GM19240 (cell line): ENCODE data around the gene TMEM116.
"Not testable (repeated sequence)": the region's sequence is repeated elsewhere in the genome, so short reads cannot be mapped to it uniquely, and the experiment has no call there.

Experiments
- DNase-seq: peaks from one replicate; pipeline ENCODE4 v3.0.0; 2011; ENCODE audit warnings: low spot score; ENCODE audit not compliant: insufficient read length

The TMEM116 gene

DNA sequence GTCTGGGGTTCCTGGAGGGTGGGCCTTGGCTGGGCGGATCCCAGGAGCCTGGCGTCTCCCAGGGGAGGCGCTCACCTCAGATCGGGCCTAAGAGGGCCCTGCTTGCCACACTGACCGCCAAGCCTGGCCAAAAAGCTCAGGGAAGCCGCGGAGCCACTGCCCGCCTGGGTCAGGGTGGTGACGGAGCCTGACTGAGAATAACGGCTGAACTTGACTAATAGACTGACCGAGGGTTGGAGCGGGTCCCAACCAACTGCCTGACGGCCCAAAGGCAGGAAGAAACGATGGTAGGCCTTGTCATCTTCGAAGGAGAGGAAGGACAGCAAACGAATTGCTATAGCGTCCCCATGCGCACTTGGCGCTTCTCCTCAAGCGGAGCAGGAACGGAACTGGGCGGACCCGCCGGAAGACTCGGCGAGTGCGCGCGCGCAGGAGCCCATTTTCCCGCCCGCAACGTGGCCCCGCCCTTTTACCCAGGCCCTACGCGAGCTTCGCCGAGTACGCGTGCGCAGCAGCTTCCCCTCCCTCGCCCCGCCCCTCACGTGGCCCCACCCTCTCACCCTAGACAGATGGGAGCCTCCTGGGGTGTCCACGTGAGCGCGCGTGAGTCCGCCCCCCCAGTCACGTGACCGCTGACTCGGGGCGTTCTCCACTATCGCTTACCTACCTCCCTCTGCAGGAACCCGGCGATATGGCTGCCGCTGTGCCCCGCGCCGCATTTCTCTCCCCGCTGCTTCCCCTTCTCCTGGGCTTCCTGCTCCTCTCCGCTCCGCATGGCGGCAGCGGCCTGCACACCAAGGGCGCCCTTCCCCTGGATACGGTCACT lies at the start of gene TMEM116, which contains the start of gene ERP29:
Gene TMEM116 (minus strand): TSS at position 391 of the 826 bp plus-strand sequence. CDS start 7,895 bp downstream, outside the sequence.
Gene ERP29 (plus strand): TSS at position 652 of the 826 bp plus-strand sequence. CDS start 40 bp downstream, at position 692.
- DNase-seq = peak; percentile 84

- no peak for DNase-seq
Observed at GRCh38 chr12:112061137-112061536, 48.2 kb upstream of the TMEM116 start.

- no peak for DNase-seq
Observed at GRCh38 chr12:112049351-112049750, 36.4 kb upstream of the TMEM116 start.

GRCh38 chr12:112046003-112046402 lies 33.0 kb upstream of the TMEM116 start:
- DNase-seq = no peak

DNA sequence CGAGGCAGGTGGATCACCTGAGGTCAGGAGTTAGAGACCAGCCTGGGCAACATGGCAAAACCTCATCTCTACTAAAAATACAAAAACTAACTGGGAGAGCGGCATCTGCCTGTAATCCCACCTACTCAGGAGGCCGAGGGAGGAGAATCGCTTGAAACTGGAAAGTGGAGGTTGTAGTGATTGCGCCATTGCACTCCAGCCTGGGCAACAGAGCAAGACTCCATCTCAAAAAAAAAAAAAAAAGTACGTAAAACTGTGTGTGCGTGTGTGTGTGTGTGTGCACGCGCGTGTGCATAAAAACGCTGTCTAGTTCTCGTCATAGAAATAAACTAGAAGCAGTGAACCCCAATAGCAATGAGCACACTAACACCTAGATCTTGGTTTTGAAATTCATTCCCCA lies 23.6 kb upstream of the TMEM116 start:
- not testable (repeated sequence) for DNase-seq

GRCh38 chr12:112035219-112035785 lies 22.3 kb upstream of the TMEM116 start:
- no peak for DNase-seq

DNA sequence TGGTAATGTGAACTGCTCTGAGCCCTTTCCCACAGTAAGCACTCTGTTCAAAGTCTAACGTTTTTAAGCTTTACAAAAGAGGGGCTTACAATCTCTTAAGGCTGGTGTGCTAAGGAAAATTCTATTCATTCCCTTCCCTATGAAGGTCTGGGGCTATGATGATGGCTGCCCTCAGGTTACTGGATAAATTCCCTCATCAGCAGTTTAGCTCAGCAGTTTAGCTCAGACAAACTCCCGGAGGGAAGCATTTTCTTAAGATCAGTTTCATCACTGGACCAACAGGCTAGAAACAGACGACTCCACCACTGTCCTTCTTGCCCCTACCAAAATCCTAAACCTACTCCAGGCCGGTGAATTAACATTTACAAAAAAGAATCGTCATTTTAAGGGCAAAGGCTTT lies 19.3 kb upstream of the TMEM116 start:
- no peak for DNase-seq

DNA sequence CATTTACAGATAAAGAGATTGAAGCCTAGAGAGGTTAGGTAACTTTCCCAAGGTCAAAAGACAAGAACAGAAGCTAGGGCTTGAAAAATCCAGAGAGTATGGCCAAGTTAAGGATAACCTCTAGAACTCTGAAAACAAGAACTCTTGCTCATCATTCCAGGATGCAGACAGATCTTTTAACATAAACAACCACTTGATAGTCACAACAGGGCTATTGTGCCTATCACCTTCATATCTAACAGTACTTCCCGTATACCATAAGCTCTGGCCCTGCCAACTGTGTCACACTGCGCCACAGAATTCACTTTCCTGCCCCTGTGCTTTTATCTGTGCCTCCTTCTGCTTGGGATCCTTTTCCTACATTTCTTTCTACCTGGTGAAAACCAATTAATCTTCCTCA lies 18.5 kb upstream of the TMEM116 start:
- no peak for DNase-seq

GRCh38 chr12:112029301-112029700 lies 16.3 kb upstream of the TMEM116 start:
- no peak for DNase-seq

DNA sequence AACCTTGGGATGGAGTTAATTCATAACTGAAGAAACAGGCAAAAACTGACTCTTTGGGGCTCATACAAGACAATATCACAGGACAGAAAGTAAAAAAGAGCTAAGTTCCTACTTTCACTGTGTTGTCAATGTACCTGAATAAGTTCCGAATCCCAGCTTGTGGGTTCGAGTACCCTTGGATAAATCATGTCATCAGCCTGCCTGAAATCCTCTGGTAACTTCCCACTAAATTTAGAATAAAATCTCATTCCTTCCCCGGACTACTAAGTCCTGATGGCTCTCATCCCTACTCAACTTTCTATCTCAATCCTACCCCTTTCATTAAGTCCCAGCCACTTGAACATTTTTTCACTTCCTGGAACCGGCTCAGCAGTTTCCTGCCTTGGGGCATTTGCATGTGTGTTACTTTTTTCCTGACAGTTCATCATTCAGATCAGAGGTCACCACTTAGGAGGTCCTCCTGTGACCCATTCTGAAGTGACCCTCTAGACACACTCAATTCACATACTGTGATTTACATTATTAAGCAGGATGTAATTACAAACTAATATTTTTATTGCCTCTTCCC lies 12.9 kb upstream of the TMEM116 start:
- no peak for DNase-seq

DNA sequence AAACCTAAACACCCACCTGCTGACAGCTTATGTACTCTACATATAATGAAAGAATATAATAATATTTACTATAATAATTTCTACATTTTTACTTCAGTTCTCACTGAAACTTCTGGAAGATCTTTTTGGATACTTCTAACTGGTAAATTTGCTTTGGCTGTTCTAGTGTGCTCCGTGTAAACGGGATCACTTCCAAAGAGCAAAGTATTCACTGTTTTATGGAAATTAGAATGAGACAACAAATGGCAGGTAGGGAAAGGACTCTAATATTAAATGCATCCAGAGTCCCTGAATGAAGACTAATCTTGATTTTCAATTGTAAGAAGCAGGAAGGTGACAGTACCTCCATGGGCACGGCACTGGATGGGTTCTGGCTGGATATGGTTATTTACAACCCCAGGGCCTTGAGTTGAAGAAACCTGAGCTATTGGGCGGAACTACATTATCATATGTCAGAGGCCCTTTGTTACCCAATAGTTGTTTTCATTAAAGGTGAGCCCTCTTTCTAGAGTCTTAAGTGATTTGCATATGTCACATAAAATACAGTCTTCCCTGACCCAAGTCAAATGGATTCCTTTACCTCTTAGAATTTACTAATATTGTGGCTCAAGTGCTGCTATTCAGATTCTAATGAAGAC lies 10.9 kb upstream of the TMEM116 start:
- no peak for DNase-seq

GRCh38 chr12:112022241-112023016 lies 9.5 kb upstream of the TMEM116 start:
- no peak for DNase-seq

GRCh38 chr12:112020947-112021457 lies 8.0 kb upstream of the TMEM116 start:
- DNase-seq = no peak

GRCh38 chr12:112018571-112019237 lies 5.7 kb upstream of the TMEM116 start:
- DNase-seq = no peak

DNA sequence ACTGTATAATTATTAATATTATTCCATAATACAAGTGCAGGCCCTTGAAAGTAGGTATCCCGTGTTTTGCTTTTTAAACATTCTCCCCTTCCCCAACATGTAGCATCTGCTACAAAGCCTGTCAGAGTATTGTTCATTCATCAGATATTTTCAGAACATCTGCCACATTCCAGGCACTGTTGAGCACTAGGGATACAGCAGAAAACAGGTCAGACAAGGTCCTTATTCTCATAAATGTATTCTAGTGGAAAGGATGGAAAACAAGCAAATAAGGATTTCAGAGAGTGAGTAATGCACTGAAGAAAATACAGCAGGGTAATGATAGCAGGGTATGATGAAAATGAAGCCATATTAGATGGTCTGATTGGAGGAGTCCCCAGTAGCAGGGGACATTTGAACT lies 4.1 kb upstream of the TMEM116 start:
- DNase-seq = no peak

- no peak for DNase-seq
Observed at GRCh38 chr12:112015938-112016337, 3.0 kb upstream of the TMEM116 start.

GRCh38 chr12:112013601-112014402 lies 837 bp upstream of the TMEM116 start:
- DNase-seq = no peak

GRCh38 chr12:112011685-112012084 lies 1.3 kb downstream of the TMEM116 start:
- no peak for DNase-seq
